GM10266 (cell line): ENCODE measurements around the gene NUBPL.
"Not testable (repeated sequence)": the region's sequence is repeated elsewhere in the genome, so short reads cannot be mapped to it uniquely, and the experiment has no call there.

ENCODE experiments used
- DNase-seq: peaks from one replicate; pipeline ENCODE4 v3.0.0; 2012; ENCODE audit errors: extremely low spot score
- TF ChIP-seq, protein P1 (sequence below): IDR thresholded peaks from 2 replicates; pipeline ENCODE4 v1.5.1; 2012; ENCODE audit warnings: mild to moderate bottlenecking, low read depth; ENCODE audit not compliant: control insufficient read depth, insufficient read depth; ENCODE audit errors: missing control alignments

The NUBPL gene

DNA sequence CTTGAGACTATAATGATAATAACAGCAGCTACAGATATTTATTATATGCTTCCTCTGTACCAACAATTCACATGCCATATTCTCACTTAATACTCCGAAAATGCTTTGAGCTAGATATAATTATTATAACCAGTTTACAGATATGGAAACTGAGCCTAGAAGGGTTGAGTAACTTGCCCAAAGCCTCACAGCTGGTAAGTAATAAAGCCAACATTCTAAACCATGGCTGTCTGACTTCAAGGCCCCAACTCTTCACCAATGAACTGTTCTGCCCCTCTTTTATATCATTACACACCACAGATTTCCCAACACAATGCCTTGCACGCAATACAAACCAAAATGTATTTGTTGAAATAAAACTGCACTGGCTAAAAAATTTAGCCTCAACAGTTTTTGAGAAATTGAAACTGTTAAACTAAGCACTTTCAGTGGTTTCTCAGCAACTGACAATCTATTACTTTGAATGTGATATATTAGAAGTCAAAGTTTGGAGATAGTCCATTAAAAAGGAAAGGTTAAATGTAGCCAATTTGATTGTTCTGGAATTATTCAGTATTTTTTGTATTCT is 293.4 kb downstream of the NUBPL start:
- TF ChIP-seq, protein P1, sequence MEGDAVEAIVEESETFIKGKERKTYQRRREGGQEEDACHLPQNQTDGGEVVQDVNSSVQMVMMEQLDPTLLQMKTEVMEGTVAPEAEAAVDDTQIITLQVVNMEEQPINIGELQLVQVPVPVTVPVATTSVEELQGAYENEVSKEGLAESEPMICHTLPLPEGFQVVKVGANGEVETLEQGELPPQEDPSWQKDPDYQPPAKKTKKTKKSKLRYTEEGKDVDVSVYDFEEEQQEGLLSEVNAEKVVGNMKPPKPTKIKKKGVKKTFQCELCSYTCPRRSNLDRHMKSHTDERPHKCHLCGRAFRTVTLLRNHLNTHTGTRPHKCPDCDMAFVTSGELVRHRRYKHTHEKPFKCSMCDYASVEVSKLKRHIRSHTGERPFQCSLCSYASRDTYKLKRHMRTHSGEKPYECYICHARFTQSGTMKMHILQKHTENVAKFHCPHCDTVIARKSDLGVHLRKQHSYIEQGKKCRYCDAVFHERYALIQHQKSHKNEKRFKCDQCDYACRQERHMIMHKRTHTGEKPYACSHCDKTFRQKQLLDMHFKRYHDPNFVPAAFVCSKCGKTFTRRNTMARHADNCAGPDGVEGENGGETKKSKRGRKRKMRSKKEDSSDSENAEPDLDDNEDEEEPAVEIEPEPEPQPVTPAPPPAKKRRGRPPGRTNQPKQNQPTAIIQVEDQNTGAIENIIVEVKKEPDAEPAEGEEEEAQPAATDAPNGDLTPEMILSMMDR, result no peak
- no peak for DNase-seq

DNA sequence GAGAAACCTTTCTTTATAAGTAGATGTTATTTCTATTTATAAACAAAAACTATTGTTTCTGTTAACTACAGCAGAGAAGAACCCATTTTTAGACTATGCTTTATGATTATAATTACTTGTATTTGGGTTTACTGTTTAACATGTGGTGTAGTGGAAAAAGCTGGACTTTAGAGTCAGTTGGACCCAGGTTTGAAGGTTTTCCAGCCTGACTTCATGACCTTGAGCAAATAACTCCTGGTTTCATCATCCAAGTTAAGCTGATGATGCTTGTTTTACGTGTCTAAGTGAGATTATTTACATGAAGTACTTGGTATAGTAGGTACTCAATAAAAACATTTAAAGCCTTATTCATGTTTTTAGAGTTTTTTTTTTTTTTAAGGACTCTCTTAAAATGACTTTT is 294.1 kb downstream of the NUBPL start:
- TF ChIP-seq, protein P1, result no peak
- no peak for DNase-seq

DNA sequence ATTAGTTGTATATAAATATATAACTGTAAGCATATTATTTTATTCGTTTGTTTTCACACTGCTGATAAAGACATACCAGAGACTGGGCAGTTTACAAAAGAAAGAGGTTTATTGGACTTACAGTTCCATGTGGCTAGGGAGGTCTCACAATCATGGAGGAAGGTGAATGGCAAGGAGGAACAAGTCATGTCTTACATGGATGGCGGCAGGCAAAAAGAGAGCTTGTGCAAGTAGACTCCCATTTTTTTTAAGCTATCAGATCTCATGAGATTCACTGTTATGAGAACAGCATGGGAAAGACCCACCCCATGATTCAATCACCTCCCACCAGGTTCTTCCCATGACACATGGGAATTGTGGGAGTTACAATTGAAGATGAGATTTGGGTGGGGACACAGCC is 294.8 kb downstream of the NUBPL start:
- not testable (repeated sequence) for DNase-seq

DNA sequence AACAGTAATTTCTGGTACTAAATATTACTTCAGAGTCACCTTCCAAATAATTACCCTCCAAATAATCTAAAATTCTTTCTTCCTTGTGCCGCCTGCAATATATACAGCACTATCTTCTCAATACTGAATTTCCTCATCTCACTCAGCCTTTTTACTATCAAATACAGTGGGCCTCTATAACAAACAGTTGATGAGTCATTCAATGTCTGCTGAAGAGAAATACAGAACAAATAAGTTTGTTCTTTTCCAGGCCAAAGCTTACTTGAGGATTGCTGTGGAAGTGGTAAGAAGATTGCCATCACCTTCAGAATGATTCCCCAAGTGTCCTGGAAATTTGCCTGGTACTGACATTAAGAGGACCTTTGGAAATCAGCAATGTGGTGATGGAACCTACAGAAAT is 297.7 kb downstream of the NUBPL start:
- TF ChIP-seq, protein P1, result no peak
- DNase-seq, result no peak

GRCh38 chr14:31864937-31865855 is 304.0 kb downstream of the NUBPL start:
- TF ChIP-seq, protein P1, result no peak
- DNase-seq, result no peak

DNA sequence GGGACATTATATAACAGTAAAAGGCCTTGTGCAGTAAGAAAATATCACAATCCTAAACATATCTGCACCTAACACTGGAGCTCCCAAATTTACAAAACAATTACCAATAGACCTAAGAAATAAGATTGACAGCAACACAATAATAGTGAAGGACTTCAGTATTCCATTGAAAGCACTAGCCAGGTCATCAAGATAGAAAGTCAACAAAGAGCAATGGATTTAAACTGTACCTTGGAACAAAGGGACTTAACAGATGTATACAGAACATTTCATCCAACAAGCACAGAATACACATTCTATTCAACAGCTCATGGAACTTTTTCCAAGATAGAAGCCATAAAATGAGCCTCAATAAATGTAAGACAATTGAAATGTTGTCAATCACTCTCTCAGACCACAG is 306.4 kb downstream of the NUBPL start:
- no peak for DNase-seq

DNA sequence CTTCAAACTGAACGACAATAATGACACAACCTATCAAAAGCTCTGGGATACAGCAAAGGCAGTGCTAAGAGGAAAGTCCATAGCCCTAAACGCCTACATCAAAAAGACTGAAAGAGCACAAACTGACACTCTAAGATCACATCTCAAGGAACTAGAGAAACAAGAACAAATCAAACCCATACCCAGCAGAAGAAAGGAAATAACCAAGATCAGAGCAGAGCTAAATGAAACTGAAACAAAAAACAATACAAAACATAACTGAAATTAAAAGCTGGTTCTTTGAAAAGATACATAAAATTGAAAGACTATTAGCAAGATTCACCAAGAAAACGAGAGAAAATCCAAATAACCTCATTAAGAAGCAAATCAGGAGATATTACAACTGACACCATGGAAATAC is 306.9 kb downstream of the NUBPL start:
- DNase-seq, result not testable (repeated sequence)

More for the DNA sequence above, 306.4 kb downstream of the NUBPL start:
- TF ChIP-seq, protein P1, result no peak

GRCh38 chr14:31876741-31877140 is 315.5 kb downstream of the NUBPL start:
- TF ChIP-seq, protein P1, result no peak
- no peak for DNase-seq
